ENCODE data around the gene NTF3.

Gene NTF3

DNA sequence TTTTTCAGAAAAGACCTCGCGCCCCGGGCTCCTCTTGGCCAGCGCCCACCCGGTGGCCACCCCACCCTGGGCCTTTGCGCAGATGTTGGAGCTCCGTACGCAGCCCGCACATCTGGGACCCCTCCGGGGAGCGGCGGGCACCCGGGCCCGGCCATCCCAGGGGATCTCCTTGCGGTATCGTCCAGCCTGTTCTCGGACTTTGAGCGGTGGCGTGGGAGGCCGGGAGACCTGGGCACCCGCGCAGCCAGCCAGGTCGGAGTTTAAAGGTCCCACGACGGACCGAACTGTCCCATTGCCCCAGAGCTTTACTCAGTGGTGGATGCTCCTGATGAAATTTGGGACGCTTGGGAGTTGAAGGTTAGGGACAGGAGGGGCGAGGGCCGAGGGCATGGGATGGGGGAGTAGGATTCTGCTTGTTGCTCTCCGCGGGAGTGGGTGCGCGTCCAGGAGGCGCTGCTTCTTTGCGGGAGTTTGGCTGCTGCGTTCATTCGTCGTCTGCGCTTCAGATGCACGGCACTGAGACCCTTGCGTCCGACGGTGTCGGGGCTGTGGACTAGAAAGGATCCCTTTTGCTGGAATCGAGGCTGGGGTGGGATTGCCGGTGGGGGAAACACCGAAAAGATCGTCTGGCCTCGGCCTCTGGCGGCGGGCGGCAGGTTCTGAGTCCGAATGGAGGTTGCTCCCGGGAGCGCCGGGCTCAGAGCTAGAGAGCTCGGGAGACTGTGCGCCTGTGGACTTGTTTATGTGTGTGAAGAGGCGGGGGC, 1.4 kb downstream of the NTF3 start:
- DNase-seq, result no peak

DNA sequence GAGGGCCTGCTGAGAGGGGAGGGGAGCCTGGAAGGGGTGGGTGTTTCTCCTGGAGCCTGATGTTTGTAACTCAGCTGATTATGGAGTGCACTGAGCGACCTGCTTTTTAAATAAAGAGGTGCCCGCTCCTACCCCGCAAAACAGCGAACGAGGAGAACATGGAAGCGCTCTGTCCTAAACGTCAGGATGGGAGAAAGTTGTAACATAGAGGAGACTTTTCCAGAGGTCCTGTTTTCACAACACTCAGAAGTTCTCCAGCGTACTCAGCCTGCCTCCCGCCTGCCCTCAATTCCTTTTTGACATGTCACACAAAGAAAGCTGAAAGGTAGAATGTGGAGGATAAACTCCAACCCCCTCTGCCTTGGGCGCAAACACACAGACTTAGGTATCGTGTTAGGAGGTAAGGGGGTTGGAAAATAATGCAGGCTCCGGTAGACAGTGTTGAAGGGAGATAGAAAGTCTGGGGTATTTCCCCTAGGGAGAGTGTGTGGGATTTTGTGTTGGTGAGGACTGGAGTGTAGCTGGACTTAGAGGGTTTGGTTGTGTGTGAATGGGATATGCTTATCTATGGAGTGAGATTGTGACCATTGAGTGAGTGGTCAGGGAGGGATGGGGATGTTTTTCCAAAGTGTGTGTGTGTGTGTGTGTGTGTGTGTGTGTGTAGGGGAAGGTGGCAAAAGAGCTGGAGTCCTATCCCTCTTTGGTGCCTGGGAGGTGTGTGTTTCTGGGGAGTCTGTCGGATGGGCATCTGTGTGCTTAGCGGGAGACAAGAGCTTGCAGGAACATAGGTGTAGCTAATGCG, 2.1 kb downstream of the NTF3 start:
- DNase-seq, result no peak

DNA sequence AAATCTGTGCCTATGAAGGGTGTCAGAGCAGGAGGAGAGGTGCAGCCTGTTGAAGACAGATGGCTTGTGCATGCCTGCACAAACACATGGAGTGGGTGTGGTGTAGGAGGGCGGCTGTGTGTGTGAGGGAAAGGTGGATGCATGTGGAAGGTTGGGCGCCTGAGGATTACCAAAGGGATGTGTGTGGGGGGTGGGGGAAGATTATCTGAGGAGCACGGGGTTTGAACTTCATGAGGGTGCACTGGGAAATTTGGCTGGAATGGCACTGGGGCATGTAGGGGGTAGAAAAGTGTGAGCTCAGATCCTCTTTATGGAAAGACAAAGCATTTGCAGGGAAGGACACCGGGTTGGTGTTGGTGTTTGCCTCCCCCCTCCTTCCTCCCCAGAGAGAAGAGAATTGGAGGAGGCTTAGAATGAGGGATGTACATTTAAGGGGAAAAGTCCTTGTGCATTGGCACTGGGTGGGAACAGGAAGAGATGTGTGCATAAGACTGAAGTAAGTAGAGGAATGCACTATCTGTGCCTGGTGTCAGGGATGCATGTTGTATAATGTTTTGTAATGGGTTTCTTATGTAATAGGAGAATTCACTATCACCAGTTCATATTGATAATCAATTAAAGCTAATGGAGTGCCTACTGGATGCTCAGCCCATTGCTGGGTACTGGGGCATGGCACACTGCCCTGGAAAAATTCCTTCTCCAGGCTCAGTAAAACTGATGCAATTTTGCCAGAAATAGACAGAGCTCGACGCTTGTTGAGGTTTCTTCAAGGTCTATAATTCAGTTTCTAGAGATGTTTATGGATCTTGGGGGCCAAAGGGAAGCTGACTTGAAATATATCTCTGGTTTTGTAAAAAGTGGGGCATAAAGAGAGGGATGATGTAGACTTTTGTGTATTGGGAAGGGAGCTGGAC, 3.0 kb downstream of the NTF3 start:
- no peak for DNase-seq

DNA sequence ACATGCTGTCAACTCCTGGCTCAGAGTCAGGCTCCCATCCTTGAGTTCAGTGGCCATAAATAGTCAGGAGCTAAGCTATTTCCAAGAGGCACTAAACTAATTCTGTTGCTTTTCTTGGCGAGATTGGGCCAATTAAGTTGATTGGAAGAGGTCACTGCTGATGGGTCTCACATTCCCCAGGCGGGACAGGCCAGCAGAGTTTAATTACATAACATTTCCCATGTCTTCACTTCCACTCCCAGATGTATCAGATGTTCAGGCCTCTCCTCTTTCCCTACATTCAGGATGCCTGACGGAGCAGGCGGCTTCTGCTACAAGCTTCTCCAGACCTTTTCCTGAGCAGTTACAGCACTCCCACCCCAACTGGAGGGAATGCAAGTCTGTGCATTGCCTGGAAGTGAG, 5.3 kb downstream of the NTF3 start:
- no peak for DNase-seq

DNA sequence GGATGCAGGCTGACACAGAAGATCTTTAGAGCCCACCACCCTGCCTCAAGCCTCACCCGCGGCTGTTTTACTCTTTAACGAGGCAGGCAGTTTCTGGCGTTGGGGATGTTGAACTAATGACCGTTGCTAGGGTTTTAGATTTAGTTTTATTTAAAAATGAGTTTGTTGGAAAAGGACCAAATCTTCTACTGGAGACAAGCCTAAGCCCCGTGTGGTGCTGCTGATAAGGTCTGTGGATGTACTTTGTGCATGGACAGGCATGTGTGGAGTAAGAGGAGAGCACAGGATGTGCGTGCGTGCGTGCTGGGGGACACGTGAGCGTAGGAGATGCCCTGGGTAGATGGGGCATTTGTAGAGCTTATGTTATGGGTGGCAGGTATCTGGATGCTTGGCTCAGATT, 5.7 kb downstream of the NTF3 start:
- no peak for DNase-seq

DNA sequence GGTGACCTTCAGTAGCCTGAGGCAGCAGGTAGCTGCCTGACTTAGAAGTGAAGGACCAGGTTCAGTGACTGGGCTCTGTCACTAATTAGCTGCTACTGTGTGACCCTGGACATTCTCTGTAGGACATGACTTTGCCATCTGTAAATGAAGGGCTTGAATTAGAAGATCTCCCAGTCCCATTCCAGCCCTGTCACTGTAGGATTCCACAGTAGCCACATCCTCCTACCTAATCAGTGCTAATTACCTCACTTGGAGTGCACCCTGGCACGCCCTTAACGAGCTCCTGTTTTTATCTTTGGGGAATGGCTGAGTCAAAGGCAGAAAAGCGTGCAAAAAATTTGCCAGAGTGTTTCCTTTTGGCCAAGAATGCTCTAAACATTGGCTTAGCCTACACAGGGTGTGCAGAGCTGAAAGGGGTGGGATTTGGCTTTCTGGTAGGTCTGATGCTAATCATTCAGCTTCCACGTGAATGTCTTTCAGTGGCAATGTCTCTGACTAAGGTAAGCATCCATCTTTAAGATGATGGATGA, 6.8 kb downstream of the NTF3 start:
- DNase-seq, result no peak

DNA sequence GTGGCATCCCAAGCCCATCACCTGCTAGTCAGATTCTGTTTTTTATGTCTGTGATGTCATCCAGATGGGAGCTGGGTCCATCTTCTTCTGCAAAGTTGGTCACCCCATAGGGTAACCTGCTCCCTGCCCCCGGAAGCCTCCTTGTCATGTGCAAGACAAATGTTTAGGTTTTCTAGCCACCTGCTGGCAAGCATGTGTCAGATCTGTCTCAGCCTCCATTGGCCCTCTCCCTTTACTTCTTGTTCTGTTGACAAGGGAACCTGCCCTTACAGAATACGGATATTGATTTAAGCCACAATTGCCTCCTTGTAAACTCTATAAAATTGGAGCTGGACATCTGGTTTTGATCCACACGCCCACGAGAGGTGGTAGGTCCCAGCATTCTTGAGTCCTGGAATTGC, 7.5 kb downstream of the NTF3 start:
- DNase-seq, result no peak

DNA sequence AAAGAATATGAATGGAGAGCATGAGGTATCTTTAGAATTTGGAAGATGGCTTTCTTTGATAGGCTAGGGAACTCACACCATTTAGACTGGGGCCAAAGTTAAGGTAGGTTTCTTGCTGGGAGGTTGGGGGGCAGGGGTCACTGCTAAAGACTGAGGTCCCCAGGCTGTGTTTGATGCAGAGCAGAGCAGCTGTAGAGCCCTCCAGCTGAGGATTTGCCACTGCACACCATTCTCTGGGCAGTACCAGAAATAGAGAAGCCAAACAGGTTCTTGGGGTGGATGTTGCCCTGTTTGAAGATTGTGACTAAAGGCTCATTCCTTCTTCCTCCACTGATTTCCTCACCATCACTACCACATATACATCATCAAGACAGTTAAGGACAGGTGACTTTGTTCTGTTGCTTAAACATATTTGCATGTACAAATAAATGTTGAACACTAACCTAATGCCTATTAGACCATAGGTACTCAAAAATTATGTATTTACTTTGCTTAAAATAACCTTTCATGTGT, 7.9 kb downstream of the NTF3 start:
- no peak for DNase-seq

DNA sequence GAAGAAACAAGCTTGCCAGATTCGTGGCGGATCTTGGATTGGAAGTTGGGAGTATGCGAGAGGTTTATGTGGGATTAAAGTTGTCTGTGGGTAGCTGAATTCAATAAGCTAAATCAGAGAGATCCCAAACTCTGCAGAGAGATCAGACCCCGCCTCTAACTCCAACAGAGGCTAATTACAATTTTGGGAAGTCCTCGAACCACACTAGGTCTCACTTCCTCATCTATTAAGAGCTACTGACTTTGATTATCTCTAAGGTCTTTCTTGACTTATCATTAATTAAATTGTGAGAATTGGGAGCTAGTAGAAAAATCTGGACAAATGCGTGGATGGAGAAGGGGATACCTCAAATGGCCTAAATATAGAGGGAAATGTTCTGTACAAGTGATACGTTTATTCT, 9.1 kb downstream of the NTF3 start:
- DNase-seq, result no peak

DNA sequence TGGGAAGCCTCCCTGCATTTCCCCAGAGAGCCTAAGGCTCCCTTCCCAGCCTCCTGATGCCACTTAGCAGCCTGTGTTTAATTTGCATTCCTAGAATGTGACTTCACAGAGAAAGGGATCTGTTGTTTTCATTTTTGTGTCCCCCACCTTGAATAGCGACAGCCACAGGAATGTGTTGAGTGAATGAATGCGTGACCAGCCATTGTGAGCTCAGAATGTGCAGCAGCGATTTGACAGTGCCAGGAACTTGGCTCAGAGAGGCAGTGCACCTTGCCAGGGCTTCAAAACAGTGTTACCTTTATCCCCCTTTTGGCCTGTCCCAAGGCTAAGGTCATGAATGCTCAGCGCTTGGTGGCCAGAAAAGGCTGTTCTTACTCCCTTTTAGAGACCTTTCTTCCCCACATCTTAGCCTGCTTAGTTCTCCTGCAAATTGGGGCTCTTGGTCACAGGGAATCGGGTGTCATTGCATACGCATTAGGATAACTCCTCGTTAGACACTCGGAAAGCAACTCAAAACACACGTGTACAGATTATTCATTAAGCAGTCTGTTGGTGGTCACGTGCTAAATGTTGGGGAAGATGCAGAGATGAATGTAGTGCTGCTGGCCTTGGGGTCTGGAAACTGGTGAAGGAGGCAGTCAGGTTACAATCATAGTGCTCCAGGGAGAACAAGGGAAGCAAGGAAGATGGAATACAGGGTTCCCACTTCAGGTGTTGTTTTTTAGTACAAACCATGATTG, 9.8 kb downstream of the NTF3 start:
- DNase-seq, result no peak

DNA sequence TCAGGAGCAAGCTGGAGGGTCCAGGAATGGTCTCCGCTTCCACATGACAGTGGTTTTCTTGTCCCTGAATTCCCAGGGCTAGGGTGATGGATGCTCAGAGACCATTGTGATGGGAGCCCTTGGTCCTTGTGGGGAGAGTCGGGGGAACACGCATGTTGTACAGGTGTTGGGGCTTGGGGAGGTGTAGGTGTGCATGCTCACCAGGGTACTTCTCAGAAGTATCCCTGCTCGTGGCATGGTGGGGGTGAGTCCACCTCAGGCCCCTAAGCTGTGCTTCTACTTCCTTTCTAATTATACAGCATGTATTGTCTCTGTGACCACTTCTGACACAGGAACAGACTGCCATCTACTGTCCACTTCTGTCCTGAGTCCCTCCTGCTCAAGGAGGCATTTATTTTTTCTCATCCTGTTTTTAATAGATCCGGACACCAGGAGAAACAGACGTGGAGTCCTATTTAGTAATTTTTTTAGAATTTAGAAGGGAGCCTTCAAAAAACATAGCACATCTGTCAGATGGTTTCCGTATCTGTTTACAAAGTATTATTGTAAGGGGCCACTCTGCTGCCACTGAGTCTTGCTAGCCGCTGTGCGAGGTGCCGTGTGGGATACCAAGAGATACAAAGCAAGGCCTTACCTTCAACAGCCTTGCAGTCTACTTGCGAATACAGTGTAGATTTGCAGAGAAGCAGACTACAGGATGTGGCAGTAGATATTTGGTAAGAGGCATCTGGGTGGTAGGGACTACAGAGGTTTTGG, 10.5 kb downstream of the NTF3 start:
- no peak for DNase-seq

DNA sequence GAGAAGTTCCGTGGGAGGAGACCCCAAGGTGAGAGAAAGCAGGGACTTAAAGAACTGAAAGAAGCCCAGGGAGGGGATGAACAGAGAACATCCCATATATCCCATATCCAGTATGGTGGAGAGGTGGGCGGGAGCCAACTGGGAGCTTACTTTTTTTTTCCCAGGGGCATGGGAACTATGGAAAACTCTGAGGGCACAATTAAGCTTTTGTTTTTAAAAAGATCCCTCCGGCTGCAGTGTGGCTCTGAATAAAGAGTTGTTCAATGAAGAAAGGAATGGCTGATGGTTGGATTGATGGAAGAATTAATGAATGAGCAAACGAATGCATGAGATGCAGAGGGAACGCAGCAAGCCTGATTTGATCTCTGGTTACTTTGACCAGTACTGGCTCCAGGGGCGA, 12.6 kb downstream of the NTF3 start:
- DNase-seq, result no peak

DNA sequence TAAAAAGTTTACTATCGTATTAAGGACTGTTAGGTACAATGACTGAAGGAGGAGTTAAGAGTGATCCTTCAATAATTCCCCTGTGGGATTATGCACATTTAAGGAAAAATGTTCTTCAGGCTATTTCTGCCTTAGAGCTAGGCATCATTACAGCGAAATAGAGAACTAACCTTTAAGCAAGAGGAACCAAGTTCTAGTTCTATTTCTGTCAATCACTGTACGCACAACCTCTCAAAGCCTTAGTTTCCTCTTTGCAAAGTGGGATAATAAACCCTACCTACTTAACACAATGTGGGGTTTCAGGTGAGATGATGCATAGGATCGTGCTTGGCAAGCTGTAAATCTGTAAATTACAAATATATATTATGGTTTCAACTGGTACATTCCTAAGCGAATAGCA, 15.4 kb downstream of the NTF3 start:
- DNase-seq, result no peak

DNA sequence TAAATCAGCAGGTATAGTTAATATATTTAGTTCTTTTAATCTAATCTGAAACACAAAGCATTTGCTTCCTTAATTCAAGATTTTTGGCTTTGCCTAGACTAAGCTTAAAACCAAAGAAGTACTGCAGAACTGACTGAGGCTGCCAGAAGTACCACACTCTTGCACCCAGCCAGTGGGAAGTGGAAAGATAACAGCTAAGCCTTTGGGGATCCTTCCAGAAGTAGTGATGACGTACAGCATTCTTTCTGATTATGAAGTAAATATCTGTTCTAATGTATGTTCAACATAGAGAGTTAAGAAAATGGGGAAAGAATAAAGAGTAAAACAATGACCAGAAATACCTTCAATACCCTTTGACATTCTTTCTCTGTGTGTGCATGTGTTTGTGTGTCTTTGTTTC, 19.3 kb downstream of the NTF3 start:
- DNase-seq, result no peak

DNA sequence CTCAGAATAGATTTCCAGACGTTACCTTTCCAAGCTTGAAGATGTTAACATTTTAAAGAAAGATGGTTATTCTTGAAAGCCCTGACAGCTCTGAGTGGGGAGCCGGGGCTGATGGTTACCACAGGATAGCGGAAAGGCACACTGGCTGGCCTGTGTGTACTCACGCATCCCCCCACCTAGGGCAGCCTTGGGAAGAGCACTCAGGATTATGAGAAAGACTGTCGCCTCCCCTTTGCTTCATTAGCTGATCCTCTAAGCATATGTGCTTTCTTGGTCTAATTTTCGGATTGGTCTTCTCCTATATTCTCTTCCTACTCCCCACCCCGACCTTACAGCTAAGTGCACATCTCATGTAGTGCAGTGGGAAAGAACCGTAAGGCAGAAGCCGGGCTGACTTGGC, 20.7 kb downstream of the NTF3 start:
- no peak for DNase-seq

DNA sequence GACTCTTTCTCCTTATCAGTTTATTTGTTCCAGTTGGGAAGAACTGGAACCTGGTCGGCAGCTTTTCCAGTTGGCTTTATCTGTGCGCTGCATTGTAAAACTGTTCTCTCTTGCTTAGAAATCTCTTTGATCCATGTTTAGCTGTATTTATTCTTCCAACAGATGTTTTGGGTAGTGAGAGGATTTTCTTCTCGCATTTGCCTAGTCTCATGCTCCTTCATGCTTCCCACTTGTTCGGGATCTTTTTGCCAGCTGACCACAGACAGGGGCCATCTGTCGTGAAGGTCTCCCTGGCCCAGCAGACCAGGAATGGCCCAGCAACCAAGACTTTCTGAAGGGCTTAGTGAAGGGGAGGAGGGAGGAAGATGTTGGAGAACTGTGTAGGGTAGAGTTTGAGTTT, 21.6 kb downstream of the NTF3 start:
- no peak for DNase-seq

DNA sequence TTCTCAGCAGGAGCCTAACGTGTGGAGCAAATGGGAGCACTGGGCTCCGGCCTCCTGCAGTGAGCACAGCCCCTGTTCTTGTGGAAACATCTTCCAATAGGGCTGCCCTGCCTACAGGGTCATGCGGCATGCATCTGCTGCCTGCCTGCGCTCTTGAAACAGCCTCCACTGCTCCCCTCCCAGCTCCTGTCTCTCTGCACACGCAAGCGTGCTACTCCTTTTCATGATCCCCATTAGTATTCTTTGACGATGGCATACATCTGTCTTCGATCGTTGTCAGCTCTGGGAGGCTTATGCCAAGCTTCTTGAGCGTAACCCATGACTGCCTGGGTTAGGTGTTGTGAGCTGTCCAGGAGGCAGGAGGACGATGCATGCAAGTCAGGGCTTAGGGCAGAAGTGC, 23.1 kb downstream of the NTF3 start:
- no peak for DNase-seq

DNA sequence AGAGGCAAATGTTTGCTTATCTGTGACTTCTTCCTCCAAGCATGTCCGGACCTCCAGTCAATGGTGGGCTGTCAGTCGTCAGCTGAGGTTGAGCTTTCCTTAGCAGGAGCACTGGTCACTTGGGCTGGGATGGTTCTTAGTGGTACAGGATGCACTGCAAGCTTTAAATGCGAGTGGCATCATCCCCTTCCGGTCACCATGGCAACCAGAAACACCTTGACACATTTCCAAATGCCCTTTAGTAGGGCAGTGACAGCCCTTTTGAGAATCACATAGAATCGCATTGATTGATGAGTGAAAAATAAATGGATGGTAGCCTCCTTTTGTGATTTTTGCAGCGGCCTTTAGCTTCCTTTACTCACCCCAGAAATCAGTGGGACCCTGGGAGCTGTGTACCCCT, 24.1 kb downstream of the NTF3 start:
- DNase-seq, result no peak

DNA sequence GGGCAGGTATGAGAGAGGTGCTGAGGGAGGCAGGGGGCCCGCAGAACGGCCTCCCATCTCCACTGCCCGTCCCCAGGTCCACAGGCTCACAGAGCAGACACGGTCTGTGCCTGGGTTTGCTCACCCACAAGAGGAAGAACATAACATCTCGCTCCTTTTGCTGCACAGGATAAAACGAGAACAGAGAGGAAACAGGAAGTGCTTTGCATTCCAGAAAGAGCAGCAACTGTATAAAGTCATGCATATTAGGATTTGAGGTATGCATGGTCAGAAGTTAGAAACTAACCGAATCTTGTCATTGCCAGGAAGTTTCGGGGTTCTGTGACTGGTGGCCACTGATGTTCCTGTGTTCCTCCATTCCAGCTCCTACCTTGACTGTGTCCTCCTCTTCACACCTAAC, 25.0 kb downstream of the NTF3 start:
- no peak for DNase-seq

DNA sequence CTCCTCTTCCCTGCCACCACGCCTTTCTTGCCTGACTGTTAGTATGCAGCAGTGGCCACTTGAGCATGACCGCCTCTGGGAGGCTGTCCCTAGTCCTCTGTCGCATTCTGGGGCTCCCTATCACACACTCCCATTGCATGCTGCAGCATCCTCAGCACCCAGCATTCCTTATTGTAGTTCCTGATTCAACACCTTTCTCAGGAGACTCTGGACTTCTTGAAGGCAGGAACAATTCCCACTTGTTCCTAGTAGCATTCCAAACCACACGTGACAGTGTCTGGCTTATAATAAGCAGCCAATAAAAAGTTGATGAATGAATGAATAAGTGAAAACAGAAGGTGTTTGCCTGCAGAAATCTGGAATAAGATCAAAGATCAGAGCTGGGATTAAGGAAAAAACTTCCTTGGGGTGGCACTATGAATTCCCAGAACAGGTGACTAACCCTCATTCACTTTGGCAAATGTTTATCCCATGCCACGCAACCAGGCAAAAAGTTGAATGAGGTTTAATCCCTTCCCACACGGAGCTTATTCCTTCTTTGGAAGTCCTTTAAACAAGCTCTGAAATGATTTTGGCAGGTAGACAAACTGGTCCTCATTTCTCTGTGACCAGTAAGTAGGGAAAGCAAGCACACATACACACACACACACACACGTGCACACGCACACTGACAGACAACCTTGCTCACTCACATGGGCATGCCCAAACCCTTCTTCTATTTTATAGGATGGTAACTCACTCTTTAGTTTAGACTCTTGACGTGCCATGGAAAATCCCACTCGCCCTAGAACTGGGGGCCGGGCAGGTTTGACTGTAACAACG, 26.5 kb downstream of the NTF3 start:
- no peak for DNase-seq
